ENCODE results near the gene TSR2. TPM values are rescaled to one million over a fixed set of nuclear protein-coding genes. Genes with fewer than 3 reads are reported as not detected.

The TSR2 gene
- polyA plus RNA-seq (ENCODE audit: insufficient read length in 3 of 3): 10 to 100 TPM; 50.9 to 56.6 (median 53.2) TPM
- long read RNA-seq, donor 1, transcript TSR2-201 (5 exons, 1,534 nt): major isoform, 7 of 14 reads
- long read RNA-seq, donor 1, partial matches to known transcripts: 7 of 14 reads
- long read RNA-seq, donor 1, other reads (novel, unspliced or antisense): 0 of 14 reads
- long read RNA-seq, donor 2, transcript TSR2-201 (5 exons, 1,534 nt): major isoform, 9 of 16 reads
- long read RNA-seq, donor 2, partial matches to known transcripts: 7 of 16 reads
- long read RNA-seq, donor 2, other reads (novel, unspliced or antisense): 0 of 16 reads
- long read RNA-seq, donor 3, partial matches to known transcripts: 5 of 9 reads
- long read RNA-seq, donor 3, other reads (novel, unspliced or antisense): 0 of 9 reads
- long read RNA-seq, donor 4, transcript TSR2-201 (5 exons, 1,534 nt): major isoform, 27 of 27 reads
- long read RNA-seq, donor 4, partial matches to known transcripts: 0 of 27 reads
- long read RNA-seq, donor 4, other reads (novel, unspliced or antisense): 0 of 27 reads
- long read RNA-seq, donor 5, transcript TSR2-201 (5 exons, 1,534 nt): major isoform, 35 of 52 reads
- long read RNA-seq, donor 5, partial matches to known transcripts: 17 of 52 reads
- long read RNA-seq, donor 5, other reads (novel, unspliced or antisense): 0 of 52 reads
- long read RNA-seq, donor 6, transcript TSR2-201 (5 exons, 1,534 nt): major isoform, 14 of 29 reads
- long read RNA-seq, donor 6, partial matches to known transcripts: 15 of 29 reads
- long read RNA-seq, donor 6, other reads (novel, unspliced or antisense): 0 of 29 reads
- long read RNA-seq, donor 7, transcript TSR2-201 (5 exons, 1,534 nt): major isoform, 14 of 14 reads
- long read RNA-seq, donor 7, partial matches to known transcripts: 0 of 14 reads
- long read RNA-seq, donor 7, other reads (novel, unspliced or antisense): 0 of 14 reads
- long read RNA-seq, donor 8, transcript TSR2-201 (5 exons, 1,534 nt): major isoform, 41 of 72 reads
- long read RNA-seq, donor 8, partial matches to known transcripts: 26 of 72 reads
- long read RNA-seq, donor 8, other reads (novel, unspliced or antisense): 5 of 72 reads
- long read RNA-seq, donor 9, transcript TSR2-201 (5 exons, 1,534 nt): major isoform, 8 of 8 reads
- long read RNA-seq, donor 9, partial matches to known transcripts: 0 of 8 reads
- long read RNA-seq, donor 9, other reads (novel, unspliced or antisense): 0 of 8 reads
- long read RNA-seq, donor 10, transcript TSR2-201 (5 exons, 1,534 nt): major isoform, 13 of 13 reads
- long read RNA-seq, donor 10, partial matches to known transcripts: 0 of 13 reads
- long read RNA-seq, donor 10, other reads (novel, unspliced or antisense): 0 of 13 reads
- long read RNA-seq, donor 11, transcript TSR2-201 (5 exons, 1,534 nt): major isoform, 15 of 26 reads
- long read RNA-seq, donor 11, partial matches to known transcripts: 11 of 26 reads
- long read RNA-seq, donor 11, other reads (novel, unspliced or antisense): 0 of 26 reads
- long read RNA-seq, donor 12, transcript TSR2-201 (5 exons, 1,534 nt): major isoform, 10 of 10 reads
- long read RNA-seq, donor 12, partial matches to known transcripts: 0 of 10 reads
- long read RNA-seq, donor 12, other reads (novel, unspliced or antisense): 0 of 10 reads
- long read RNA-seq, donor 13, transcript TSR2-201 (5 exons, 1,534 nt): major isoform, 21 of 45 reads
- long read RNA-seq, donor 13, partial matches to known transcripts: 24 of 45 reads
- long read RNA-seq, donor 13, other reads (novel, unspliced or antisense): 0 of 45 reads
- long read RNA-seq, donor 14, transcript TSR2-201 (5 exons, 1,534 nt): major isoform, 12 of 12 reads
- long read RNA-seq, donor 14, partial matches to known transcripts: 0 of 12 reads
- long read RNA-seq, donor 14, other reads (novel, unspliced or antisense): 0 of 12 reads
- long read RNA-seq, donor 15, transcript TSR2-201 (5 exons, 1,534 nt): major isoform, 6 of 6 reads
- long read RNA-seq, donor 15, partial matches to known transcripts: 0 of 6 reads
- long read RNA-seq, donor 15, other reads (novel, unspliced or antisense): 0 of 6 reads
- long read RNA-seq, donor 16, transcript TSR2-201 (5 exons, 1,534 nt): major isoform, 50 of 162 reads
- long read RNA-seq, donor 16, partial matches to known transcripts: 112 of 162 reads
- long read RNA-seq, donor 16, other reads (novel, unspliced or antisense): 0 of 162 reads

GRCh38 chrX:54439960-54440871 is at the start of gene TSR2:
TSR2 (plus strand) TSS chrX:54440404; CDS start chrX:54440422, 18 bp downstream.
- DNase-seq (ENCODE audit: extremely low read depth in 1 of 11, low read depth in 9 of 11, low spot score in 4 of 11): peak; percentile 47 to 84 (median 69)

- no peak for DNase-seq (ENCODE audit: extremely low read depth in 1 of 11, low read depth in 9 of 11, low spot score in 4 of 11)
These were observed 43.1 kb upstream of the TSR2 start for GRCh38 chrX:54397113-54397512.

- DNase-seq (ENCODE audit: extremely low read depth in 1 of 11, low read depth in 9 of 11, low spot score in 4 of 11): no peak
These were observed 32.9 kb upstream of the TSR2 start for GRCh38 chrX:54407266-54407665.

GRCh38 chrX:54411732-54412131 is 28.5 kb upstream of the TSR2 start:
- DNase-seq (ENCODE audit: extremely low read depth in 1 of 11, low read depth in 9 of 11, low spot score in 4 of 11): no peak

- no peak for DNase-seq (ENCODE audit: extremely low read depth in 1 of 11, low read depth in 9 of 11, low spot score in 4 of 11)
These were observed 26.5 kb upstream of the TSR2 start for GRCh38 chrX:54413753-54414152.

GRCh38 chrX:54415534-54416350 is 24.5 kb upstream of the TSR2 start:
- DNase-seq (ENCODE audit: extremely low read depth in 1 of 11, low read depth in 9 of 11, low spot score in 4 of 11): peak in 6 of 11 donors; percentile 5 to 28 (median 18)

- DNase-seq (ENCODE audit: extremely low read depth in 1 of 11, low read depth in 9 of 11, low spot score in 4 of 11): no peak
These were observed 23.2 kb upstream of the TSR2 start for GRCh38 chrX:54416965-54417364.

- no peak for DNase-seq (ENCODE audit: extremely low read depth in 1 of 11, low read depth in 9 of 11, low spot score in 4 of 11)
These were observed 20.5 kb upstream of the TSR2 start for GRCh38 chrX:54419559-54420302.

- DNase-seq (ENCODE audit: extremely low read depth in 1 of 11, low read depth in 9 of 11, low spot score in 4 of 11): no peak
These were observed 18.0 kb upstream of the TSR2 start for GRCh38 chrX:54422168-54422567.

- DNase-seq (ENCODE audit: extremely low read depth in 1 of 11, low read depth in 9 of 11, low spot score in 4 of 11): no peak
These were observed 16.9 kb upstream of the TSR2 start for GRCh38 chrX:54423161-54423888.

- no peak for DNase-seq (ENCODE audit: extremely low read depth in 1 of 11, low read depth in 9 of 11, low spot score in 4 of 11)
These were observed 12.3 kb upstream of the TSR2 start for GRCh38 chrX:54427837-54428424.

- DNase-seq (ENCODE audit: extremely low read depth in 1 of 11, low read depth in 9 of 11, low spot score in 4 of 11): no peak
These were observed 9.7 kb upstream of the TSR2 start for GRCh38 chrX:54430519-54430918.

- DNase-seq (ENCODE audit: extremely low read depth in 1 of 11, low read depth in 9 of 11, low spot score in 4 of 11): no peak
These were observed 5.1 kb upstream of the TSR2 start for GRCh38 chrX:54435121-54435520.

GRCh38 chrX:54442790-54443189 is 2.6 kb downstream of the TSR2 start:
- no peak for DNase-seq (ENCODE audit: extremely low read depth in 1 of 11, low read depth in 9 of 11, low spot score in 4 of 11)
